ENCODE results near the gene BMP7. TPM values are rescaled to one million over a fixed set of nuclear protein-coding genes. Genes with fewer than 3 reads are reported as not detected.
"Not testable (repeated sequence)": the region's sequence is repeated elsewhere in the genome, so short reads cannot be mapped to it uniquely, and the experiment has no call there.

The BMP7 gene
- total RNA-seq, 2 experiments from 2014 or later = not detected

DNA sequence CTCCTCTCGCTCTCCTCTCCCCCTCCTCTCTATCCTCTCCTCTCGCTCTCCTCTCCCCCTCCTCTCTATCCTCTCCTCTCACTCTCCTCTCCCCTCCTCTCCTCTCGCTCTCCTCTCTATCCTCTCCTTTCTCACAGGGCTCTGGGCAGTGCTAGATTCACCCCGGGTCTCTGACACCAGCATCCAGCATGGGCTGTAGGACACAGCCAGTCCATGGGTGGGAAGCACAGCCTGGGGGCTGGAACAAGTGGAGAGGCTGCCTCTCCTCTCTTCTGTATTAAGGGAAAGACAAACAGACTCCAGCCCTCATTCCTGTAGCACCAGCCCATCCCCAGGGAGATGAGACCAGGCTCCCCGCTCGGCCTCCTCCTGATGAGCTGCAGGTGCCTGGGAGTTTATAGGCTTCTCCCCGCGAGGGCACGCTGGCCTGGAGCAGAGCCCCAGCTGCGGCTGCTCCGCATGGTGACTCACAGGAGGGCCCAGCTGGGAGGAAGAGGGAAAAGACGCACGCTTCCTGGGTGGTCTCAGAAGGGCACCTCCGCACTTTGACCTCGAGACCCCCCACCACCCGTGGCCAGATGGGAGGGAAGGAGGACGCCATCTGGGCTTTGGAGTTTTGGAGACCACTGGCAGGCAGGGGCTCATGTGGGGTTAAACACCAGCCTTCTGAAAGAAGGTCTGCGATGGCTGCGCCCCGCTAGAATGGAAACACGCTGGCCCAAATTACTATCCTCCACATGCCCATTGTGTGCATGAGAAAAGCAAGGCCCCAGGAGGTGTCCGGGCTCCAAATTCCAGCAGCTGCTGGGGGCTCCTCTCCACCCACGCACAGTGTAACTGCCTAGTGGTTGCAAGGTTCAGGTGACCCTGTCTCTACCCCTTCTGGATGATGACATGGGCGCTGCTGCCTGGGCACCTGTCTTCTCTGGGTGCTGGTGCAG is 68.0 kb downstream of the BMP7 start:
- H3K27me3 Mint-ChIP-seq = no peaks in the 10 kb centered on the region
- H3K4me3 Mint-ChIP-seq = no peak overlapping the region
- ChIA-PET POLR2A (no interaction called here), CTCF (no interaction called here)
- no peaks in the 10 kb centered on the region for H3K4me1 Mint-ChIP-seq
- no peaks in the 10 kb centered on the region for H3K9me3 Mint-ChIP-seq
- H3K36me3 Mint-ChIP-seq (ENCODE audit: low read depth) = no peaks in the 10 kb centered on the region
- H3K27ac Mint-ChIP-seq = no peak overlapping the region
- no peak for DNase-seq

DNA sequence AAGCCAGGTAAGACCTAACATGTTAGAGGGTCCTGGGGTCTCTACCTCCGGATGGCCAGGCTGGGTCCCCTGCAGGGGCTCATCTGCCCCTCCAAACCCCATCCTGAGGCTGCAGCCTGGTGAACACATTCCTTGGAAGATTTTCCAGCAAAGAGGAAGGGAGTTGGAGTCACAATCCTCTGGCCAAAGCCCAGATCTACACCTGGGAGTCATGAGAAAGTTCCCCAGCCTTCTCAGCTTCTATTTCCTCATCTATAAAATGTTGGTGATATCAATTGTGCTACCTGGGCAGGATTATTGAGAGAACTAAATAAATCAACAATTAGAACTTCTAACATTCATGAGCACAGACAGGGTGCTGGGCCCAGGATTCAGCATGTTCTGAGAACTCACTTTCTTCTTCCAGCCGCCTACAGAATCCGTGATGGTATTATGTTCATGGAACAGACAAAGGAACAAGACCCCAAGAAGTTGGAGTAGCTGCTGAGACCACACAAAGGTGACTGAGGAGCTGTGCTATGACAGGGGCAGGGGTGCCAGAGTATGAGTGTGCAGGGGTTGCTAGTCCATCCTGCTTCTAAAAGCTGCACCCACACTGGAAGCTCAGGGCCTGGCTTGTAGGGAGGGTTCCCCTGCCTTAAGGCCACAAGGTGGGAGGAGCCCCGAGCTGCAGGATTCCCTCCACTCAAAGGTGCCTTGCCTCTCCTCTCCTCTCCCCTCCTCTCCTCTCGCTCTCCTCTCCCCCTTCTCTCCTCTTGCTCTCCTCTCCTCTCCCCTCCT is 68.9 kb downstream of the BMP7 start:
- CTCF ChIA-PET = no interaction called here
- Mint-ChIP-seq H3K9me3 (no peaks in the 10 kb centered on the region), H3K36me3 (ENCODE audit: low read depth) (no peaks in the 10 kb centered on the region), H3K27me3 (no peaks in the 10 kb centered on the region), H3K4me3 (no peak overlapping the region), H3K27ac (no peak overlapping the region), H3K4me1 (no peaks in the 10 kb centered on the region)
- POLR2A ChIA-PET = no interaction called here
- DNase-seq = no peak

DNA sequence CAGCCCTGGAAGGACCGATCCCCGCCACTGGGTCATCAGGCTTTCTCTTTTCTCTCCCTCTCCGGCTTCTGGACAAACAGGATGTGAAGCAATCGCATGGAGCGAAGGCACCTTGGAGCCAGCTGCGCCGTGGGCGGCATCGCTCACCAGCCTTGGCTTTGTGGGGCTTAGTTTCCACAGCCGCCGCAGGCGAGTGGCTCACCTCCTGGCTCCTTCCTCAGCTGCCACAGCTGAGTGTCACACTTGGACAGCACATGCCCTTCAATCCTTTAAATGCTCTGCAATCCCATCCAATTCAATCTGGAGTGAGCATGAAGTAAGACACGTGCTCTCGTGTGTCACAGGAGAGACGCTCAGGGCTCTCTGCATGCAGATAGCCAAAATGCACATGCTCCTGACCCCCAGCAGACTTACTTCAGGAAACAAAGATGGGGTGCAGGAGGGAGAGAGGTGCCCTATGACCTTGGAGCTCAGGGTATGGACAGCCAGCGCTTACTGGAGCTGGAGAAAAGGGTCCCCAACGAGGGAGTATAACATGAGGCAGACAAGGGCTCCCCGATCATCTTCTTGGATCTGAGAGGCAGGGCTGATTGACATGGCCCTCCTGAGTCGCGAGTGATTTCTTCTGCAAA is 70.9 kb downstream of the BMP7 start:
- CTCF ChIA-PET = no interaction called here
- Mint-ChIP-seq H3K4me1 (no peaks in the 10 kb centered on the region), H3K4me3 (no peak overlapping the region), H3K27ac (no peak overlapping the region), H3K27me3 (no peaks in the 10 kb centered on the region), H3K9me3 (no peaks in the 10 kb centered on the region), H3K36me3 (ENCODE audit: low read depth) (no peaks in the 10 kb centered on the region)
- POLR2A ChIA-PET = no interaction called here
- DNase-seq = no peak

DNA sequence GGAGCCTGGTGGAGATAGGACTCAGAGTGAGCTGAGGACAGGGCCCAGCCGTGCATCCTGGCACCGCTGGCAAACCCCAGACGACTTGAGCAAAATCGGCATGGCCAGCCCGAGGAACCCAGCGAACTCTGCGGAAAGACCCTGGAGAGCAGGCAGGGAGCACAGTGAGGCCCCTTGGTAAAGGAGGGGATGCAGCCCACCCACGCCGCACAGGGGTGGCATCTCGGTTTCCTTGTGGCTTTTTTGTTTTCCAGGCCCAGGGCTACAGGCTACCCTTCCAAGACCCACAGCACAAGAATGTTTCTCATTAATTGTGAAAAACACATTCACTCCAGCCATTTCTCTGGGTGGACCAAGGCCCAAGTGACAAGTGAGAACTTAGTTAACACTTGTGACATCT is 71.4 kb downstream of the BMP7 start:
- no peaks in the 10 kb centered on the region for H3K9me3 Mint-ChIP-seq
- no peaks in the 10 kb centered on the region for H3K4me1 Mint-ChIP-seq
- H3K27me3 Mint-ChIP-seq = no peaks in the 10 kb centered on the region
- ChIA-PET POLR2A (no interaction called here), CTCF (no interaction called here)
- no peaks in the 10 kb centered on the region for H3K36me3 Mint-ChIP-seq (ENCODE audit: low read depth)
- no peak overlapping the region for H3K4me3 Mint-ChIP-seq
- no peak for DNase-seq
- no peak overlapping the region for H3K27ac Mint-ChIP-seq

DNA sequence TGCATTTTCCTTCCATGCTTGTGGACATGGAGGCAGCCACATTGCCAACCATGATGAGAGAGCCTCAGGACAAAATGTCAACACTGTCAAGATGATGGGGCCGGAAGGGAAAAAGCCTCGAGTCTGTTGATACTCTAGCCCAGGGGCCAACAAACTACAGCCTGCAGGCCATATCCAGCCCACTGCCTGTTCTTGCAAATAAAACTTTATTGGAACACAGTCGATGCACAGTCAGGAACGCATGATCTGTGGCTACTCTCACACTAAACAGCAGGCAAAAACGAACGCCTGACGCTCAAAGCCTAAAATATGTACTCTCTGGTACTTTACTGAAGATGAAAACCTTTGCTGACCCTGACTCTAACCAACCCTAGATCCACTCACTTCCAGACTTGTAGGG is 72.3 kb downstream of the BMP7 start:
- H3K27ac Mint-ChIP-seq = no peak overlapping the region
- DNase-seq = no peak
- H3K9me3 Mint-ChIP-seq = no peaks in the 10 kb centered on the region
- H3K36me3 Mint-ChIP-seq (ENCODE audit: low read depth) = no peaks in the 10 kb centered on the region
- H3K27me3 Mint-ChIP-seq = no peaks in the 10 kb centered on the region
- no peak overlapping the region for H3K4me3 Mint-ChIP-seq
- H3K4me1 Mint-ChIP-seq = no peaks in the 10 kb centered on the region
- POLR2A ChIA-PET = no interaction called here
- CTCF ChIA-PET = no interaction called here

DNA sequence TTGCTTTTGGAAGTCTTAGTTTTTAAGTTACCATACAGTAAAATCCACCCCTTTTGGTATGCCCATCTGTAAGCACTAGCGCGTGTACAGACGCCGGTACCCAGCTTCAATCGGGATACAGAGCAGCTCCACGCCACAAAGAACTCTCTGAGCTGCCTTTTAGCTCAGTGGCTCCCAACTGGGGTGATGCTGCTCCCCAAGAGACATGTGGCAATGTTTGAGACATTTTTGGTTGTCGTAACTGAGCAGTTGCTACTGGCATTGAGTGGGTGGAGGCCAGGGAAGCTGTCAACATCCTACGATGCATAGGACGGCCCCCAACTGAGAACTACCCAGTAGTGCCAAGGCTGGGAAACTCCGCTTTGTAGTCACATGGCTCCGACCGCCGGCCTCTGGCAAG is 73.3 kb downstream of the BMP7 start:
- CTCF ChIA-PET = no interaction called here
- POLR2A ChIA-PET = no interaction called here
- H3K4me1 Mint-ChIP-seq = no peaks in the 10 kb centered on the region
- H3K36me3 Mint-ChIP-seq (ENCODE audit: low read depth) = no peaks in the 10 kb centered on the region
- no peaks in the 10 kb centered on the region for H3K9me3 Mint-ChIP-seq
- H3K27me3 Mint-ChIP-seq = no peaks in the 10 kb centered on the region
- no peak for DNase-seq
- no peak overlapping the region for H3K4me3 Mint-ChIP-seq
- no peak overlapping the region for H3K27ac Mint-ChIP-seq

DNA sequence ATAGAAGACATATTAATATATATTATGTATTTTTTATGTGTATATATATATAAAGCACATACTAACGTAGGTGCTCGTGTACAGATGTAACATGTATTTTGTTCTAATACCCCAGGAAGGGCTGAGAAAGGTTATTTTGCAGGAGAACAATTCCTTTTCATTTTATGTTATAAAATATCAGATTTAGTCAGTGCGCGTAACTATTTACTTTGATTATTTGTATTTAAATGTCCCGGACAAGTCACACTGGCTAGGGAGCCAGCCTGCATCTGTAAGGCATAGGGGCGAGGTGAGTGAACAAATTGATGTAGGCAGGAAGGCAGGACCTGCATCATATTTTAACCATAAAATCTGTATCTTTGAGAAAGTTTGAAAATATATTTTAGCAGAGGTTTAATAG is 74.1 kb downstream of the BMP7 start:
- ChIA-PET POLR2A (no interaction called here), CTCF (no interaction called here)
- H3K27ac Mint-ChIP-seq = no peak overlapping the region
- H3K4me1 Mint-ChIP-seq = no peaks in the 10 kb centered on the region
- H3K9me3 Mint-ChIP-seq = no peaks in the 10 kb centered on the region
- no peak for DNase-seq
- H3K36me3 Mint-ChIP-seq (ENCODE audit: low read depth) = no peaks in the 10 kb centered on the region
- H3K4me3 Mint-ChIP-seq = no peak overlapping the region
- no peaks in the 10 kb centered on the region for H3K27me3 Mint-ChIP-seq

DNA sequence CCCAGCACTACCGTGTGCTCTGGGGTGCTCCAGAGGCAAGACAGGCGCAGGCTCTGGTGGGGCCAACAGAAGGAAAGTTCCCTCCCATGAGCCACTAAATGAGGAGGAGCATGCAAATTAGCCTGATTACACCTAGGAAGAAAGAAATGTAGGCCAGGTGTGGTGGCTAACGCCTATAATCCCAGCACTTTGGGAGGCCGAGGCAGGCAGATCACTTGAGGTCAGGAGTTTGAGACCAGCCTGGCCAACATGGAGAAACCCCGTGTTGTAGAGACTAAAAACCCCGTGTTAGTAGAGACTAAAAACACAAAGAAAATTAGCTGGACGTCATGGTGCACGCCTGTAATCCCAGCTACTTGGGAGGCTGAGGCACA is 75.2 kb downstream of the BMP7 start:
- H3K9me3 Mint-ChIP-seq; H3K27ac Mint-ChIP-seq; CTCF ChIA-PET; H3K4me3 Mint-ChIP-seq; DNase-seq; POLR2A ChIA-PET; H3K36me3 Mint-ChIP-seq (ENCODE audit: low read depth); H3K27me3 Mint-ChIP-seq; H3K4me1 Mint-ChIP-seq: not testable (repeated sequence)

DNA sequence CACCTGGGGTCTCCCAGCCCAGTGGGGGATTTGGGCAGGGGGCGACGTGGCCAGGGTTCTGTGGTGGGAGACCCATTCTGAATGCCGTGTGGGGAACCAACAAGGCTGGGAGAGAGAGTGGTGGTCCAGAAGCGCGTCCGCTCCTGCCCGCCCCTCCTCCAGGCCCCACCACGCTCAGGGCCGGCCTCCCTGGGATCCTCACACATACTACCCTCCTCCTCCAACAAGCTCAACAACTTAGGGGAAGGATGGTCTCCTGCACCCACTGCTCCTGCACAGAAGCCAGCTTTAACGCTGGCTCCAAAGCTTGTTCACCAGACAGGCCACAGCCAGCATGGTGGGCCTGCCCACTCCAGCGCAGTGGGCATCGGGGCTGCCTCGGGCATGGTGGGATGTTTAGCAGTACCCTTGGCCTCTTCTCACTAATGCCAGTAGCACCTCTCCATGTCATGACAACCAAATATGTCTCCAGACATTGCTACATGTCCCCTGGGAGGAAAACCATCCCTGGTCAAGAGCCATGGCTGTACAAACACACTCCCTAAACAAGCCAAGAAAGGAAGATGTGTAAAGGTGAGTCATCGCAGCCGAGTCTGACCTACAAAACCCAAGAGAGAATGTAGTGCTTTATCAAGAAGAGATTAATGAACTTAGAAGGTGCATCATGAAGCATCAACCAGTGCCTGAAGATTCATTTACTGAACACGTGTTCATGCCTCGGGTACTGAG is 75.7 kb downstream of the BMP7 start:
- Mint-ChIP-seq H3K4me1 (no peaks in the 10 kb centered on the region), H3K36me3 (ENCODE audit: low read depth) (no peaks in the 10 kb centered on the region), H3K27me3 (no peaks in the 10 kb centered on the region), H3K4me3 (no peak overlapping the region), H3K9me3 (no peaks in the 10 kb centered on the region), H3K27ac (no peak overlapping the region)
- ChIA-PET POLR2A (no interaction called here), CTCF (no interaction called here)
- DNase-seq = no peak

DNA sequence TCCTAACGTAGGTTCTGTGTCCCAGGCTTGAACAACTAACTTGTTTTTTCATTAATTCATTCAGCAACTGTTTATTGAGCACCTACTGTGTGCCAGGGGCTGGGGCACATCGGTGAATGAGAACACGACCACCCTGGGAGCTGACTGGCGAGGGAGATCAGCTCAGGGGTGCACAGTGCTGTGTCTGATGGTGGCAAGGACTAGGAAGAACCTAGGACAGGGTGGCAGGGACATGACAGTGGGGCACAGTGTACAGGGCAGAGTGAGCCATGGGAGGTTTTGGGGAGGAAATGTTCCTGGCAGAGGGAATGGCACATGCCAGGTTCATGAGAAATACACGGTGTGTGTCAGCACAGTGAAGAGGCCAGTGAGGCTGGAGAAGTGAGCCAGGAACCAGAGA is 76.7 kb downstream of the BMP7 start:
- no peak overlapping the region for H3K4me3 Mint-ChIP-seq
- no peak overlapping the region for H3K27ac Mint-ChIP-seq
- H3K36me3 Mint-ChIP-seq (ENCODE audit: low read depth) = no peaks in the 10 kb centered on the region
- POLR2A ChIA-PET = no interaction called here
- H3K27me3 Mint-ChIP-seq = no peaks in the 10 kb centered on the region
- no peaks in the 10 kb centered on the region for H3K9me3 Mint-ChIP-seq
- no peaks in the 10 kb centered on the region for H3K4me1 Mint-ChIP-seq
- no peak for DNase-seq
- CTCF ChIA-PET = no interaction called here

DNA sequence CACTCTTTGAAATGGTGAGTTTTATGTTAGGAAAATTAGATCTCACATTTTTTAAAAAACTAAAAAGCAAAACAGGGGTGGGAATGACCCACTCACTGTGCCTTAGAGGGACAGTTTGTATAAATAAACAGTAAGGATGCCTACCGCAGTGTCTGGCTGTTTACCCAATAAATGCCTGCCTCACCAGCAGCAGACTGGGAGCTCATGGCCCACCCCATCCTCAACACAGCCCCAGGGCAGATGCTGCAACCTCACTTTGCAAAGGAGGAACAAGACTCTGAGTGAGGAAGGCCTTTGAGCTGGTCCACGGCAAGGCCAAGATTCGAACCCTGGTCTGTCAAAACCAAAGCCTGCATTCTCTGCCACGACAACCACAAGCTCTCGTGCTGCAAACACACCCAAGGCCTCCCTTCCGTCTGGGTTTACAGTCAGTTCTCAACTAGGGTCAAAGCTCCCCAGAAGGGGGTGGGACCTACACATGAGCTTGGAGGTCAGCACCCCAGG is 77.8 kb downstream of the BMP7 start:
- ChIA-PET CTCF (no interaction called here), POLR2A (no interaction called here)
- H3K4me3 Mint-ChIP-seq = no peak overlapping the region
- no peaks in the 10 kb centered on the region for H3K36me3 Mint-ChIP-seq (ENCODE audit: low read depth)
- no peaks in the 10 kb centered on the region for H3K27me3 Mint-ChIP-seq
- H3K9me3 Mint-ChIP-seq = no peaks in the 10 kb centered on the region
- DNase-seq = no peak
- no peaks in the 10 kb centered on the region for H3K4me1 Mint-ChIP-seq
- H3K27ac Mint-ChIP-seq = no peak overlapping the region

DNA sequence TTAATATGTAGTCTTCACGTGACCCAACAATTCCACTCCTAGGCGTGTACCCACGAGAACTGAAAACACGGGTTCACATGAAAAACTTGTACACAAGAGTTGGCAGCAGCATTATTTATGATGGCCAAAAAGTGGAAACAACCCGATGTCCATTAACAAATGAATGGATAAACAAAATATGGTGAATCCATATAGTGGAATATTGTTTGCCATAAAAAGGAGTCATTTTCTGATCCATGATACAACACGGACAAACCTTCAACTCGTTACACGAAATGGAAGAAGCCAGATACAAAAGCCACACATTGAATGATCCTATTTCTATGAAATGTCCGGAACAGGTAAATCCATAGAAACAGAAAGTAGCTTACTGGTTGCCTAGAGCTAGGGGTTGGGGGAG is 78.4 kb downstream of the BMP7 start:
- no peaks in the 10 kb centered on the region for H3K27me3 Mint-ChIP-seq
- POLR2A ChIA-PET = no interaction called here

DNA sequence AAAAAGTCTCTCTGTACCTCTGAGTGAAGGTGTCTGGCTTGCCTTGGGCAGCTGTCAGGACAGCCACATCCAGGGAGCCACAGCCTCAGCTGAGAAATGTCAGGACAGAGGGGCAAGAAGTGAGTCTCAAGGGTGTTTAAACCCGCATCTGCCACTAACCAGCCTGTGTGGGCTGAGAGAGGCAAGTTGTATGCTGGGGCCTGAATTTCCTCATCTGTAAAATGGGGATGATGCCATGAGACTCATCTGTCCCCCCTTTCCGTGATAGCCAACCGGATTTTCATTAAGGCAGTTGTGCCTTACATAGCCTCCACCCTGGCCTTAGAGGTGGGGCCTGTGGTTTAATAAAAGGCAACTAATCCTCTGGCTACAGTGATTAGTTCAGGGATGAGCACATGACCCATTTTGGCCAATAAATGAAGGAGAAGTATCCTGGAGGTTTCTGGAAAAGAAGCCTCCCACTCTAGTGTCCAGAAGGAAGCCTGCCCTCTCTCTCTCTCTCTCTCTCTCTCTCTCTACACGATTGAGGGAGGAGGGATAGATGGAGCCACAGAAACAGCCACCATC is 79.3 kb downstream of the BMP7 start:
- CTCF ChIA-PET = no interaction called here
- Mint-ChIP-seq H3K9me3 (no peaks in the 10 kb centered on the region), H3K4me3 (no peak overlapping the region), H3K27ac (no peak overlapping the region), H3K27me3 (no peaks in the 10 kb centered on the region), H3K4me1 (no peaks in the 10 kb centered on the region), H3K36me3 (ENCODE audit: low read depth) (no peaks in the 10 kb centered on the region)
- no peak for DNase-seq
- POLR2A ChIA-PET = no interaction called here

More for the DNA sequence above, 78.4 kb downstream of the BMP7 start:
- no peaks in the 10 kb centered on the region for H3K36me3 Mint-ChIP-seq (ENCODE audit: low read depth)
- no peak overlapping the region for H3K27ac Mint-ChIP-seq
- H3K9me3 Mint-ChIP-seq = no peaks in the 10 kb centered on the region
- CTCF ChIA-PET = no interaction called here
- DNase-seq = no peak
- H3K4me3 Mint-ChIP-seq = no peak overlapping the region
- H3K4me1 Mint-ChIP-seq = no peaks in the 10 kb centered on the region
